ENCODE data around the gene PDZD8.
"Not testable (repeated sequence)": the region's sequence is repeated elsewhere in the genome, so short reads cannot be mapped to it uniquely, and the experiment has no call there.

Gene PDZD8

DNA sequence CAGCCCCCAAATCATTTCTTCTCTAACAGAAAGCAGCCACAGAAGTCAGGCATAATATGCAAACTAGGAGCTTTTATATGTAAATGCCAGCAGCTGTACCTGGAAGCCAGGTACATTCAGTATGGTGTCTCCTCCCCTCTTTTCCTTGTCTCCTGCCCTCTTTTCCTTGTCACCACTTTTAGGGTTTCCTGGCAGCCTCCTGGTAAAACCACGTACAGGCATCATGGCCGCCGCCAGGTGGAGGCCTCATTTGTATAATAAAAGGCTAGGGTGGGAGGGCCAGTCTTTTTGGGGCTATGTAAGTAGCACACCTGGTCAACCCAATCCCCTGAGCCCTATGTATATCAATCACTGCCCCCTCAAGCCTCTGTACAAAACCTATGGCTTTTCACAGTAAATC lies 28.7 kb downstream of the PDZD8 start:
- DNase-seq, result no peak

GRCh38 chr10:117345143-117345542 lies 30.1 kb downstream of the PDZD8 start:
- no peak for DNase-seq

GRCh38 chr10:117342641-117343040 lies 32.6 kb downstream of the PDZD8 start:
- DNase-seq, result no peak

DNA sequence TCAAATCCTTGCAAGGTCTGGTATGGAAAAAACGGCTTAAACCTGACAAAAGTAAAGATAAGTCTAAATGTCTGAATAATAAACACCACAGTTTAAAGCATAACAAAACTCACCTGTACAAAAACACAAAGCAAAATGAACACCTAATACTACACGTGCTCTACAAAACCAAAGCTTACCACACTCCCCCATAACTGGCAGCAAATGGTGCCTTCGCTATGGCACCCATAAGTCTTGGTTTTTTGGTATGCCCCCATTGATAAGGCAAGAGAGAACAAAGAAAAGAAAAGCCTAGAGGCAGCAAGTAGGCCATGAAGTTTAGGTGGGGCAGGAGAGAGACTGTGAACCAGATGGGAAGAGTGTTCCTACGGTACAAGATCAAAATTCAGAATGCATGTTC lies 34.2 kb downstream of the PDZD8 start:
- DNase-seq, result no peak

GRCh38 chr10:117339979-117340378 lies 35.3 kb downstream of the PDZD8 start:
- DNase-seq, result no peak

DNA sequence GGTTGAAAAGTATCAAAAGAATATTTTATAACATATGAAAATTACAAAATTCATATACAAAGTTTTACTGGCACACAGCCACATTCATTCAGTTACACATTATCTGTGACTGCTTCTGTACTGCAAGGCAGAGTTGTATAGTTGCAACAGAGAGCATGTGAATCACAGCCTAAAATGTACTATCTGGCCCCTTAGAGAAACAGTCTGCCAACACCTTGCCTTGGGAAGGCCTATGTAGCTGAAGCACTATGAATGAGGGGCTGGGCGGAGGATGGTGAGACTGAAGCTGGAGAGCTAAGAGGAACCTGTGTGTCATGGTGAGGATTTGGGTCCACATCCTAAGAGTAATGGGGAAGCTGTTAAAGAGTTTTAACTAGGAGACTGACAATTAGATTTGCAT lies 35.7 kb downstream of the PDZD8 start:
- DNase-seq, result no peak

GRCh38 chr10:117334926-117335325 lies 40.3 kb downstream of the PDZD8 start:
- no peak for DNase-seq

- no peak for DNase-seq
Measured at GRCh38 chr10:117334066-117334465, 41.2 kb downstream of the PDZD8 start.

GRCh38 chr10:117327262-117327661 lies 48.0 kb downstream of the PDZD8 start:
- DNase-seq, result no peak

GRCh38 chr10:117324367-117324766 lies 50.9 kb downstream of the PDZD8 start:
- DNase-seq, result no peak

GRCh38 chr10:117322260-117322659 lies 53.0 kb downstream of the PDZD8 start:
- no peak for DNase-seq

- DNase-seq, result no peak
Measured at GRCh38 chr10:117320050-117320665, 55.1 kb downstream of the PDZD8 start.

- no peak for DNase-seq
Measured at GRCh38 chr10:117318909-117319308, 56.3 kb downstream of the PDZD8 start.

DNA sequence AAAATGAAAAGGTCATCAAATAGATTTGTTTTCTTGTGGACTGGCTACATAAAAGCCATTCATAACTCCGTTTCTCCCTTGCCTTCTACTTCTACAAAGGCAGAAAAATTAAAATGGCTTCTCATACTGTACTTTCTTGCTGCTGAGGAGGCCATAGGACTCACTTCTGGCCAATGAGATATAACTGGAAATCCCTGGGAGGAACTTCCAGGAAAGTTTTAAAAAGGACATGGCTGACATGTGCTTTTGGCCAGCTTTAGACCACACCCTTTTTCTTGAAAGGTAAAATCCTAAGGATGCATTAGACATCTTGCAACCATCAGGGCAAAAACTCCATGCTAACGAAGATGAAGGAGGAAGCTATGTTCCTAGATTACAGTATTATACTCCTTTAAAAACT lies 58.5 kb downstream of the PDZD8 start:
- DNase-seq, result no peak

DNA sequence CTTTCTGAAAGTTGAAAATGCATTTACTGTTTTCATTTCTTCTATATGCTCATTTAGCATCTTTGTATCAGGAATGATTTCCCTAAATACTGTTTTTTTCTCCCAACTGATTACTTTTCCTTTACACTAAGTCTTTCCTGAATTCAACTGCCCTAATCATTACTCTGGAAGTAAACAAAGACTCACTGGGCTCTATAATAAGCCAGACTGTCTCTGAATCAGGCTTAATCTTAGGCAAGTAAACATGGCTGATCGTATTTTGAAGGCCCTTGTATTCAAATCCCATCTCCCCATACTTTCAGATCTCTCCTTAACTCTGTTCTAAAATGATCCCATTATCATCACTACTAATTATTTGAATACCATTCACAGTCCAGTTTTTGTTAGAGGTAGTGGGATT lies 61.6 kb downstream of the PDZD8 start:
- no peak for DNase-seq

DNA sequence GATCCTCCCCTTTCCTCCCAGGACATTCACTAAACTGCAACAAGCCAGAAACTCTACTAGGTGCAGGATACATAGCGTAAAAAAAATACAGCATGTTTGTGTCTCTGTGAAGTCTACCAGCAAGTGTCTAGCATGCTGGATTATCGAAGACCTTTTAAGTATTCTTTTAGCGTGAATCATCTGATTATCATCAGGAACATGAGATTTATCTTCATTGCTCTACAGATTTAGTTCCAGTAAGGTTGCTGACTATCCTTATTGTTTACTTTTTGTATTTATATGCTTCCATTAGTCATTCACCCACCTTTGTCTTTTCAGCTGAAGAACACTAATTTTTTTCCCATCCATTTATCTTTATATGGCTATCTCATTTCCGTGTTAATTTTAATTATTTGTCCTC lies 62.8 kb downstream of the PDZD8 start:
- no peak for DNase-seq

DNA sequence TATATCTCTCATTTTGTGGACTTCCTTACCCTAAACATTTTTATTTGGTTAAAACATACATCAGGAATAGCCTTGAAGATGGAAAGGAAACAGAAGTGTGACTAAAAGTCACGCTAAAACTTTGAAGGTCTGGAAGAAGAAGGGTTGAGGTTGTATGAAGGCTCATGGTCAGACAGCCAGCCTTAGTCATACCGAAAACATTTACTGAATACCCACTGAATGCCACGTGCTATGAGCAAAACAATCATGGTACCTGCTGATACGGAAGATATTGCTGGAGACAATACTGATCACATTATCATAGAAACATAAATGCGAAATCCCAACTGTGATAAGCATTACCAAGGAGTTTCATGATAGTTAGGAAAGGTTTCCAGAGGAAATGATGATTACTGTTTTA lies 64.0 kb downstream of the PDZD8 start:
- DNase-seq, result no peak

DNA sequence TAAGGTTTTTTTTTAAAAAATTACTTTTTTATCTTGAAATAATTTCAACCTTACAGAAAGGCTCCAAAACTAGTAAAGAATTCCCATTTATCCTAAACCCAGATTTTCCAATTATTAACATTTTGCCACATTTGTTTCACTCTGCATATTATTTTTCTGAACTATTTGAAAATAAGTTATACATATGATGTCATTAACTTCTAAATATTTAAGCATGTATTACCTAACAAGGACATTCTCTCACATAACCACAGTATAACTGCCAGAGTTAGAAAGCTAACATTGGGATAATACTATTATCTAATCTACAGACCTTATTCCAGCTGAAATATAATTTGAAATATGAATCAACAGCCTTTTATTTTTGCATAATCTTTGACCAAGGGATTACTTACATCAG lies 68.6 kb downstream of the PDZD8 start:
- DNase-seq, result no peak

- DNase-seq, result not testable (repeated sequence)
Measured at GRCh38 chr10:117303451-117303850, 71.8 kb downstream of the PDZD8 start.

DNA sequence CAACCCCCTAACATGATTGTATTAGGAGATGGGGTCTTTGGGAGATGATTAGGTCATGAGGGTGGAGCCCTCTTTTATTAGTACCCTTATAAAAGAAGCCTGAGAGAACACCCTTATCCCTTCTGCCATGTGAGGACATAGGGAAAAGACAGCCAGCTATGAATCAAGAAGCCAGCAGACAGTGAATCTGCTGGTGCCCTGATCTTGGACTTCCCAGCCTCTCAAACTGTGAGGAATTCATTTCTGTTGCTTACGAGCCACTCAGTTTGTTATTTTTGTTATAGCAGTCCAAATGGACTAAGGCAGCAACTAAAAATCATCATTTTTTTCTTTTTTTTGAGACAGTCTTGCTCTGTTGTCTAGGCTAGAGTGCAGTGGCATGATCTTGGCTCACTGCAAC lies 74.6 kb downstream of the PDZD8 start:
- DNase-seq, result no peak

DNA sequence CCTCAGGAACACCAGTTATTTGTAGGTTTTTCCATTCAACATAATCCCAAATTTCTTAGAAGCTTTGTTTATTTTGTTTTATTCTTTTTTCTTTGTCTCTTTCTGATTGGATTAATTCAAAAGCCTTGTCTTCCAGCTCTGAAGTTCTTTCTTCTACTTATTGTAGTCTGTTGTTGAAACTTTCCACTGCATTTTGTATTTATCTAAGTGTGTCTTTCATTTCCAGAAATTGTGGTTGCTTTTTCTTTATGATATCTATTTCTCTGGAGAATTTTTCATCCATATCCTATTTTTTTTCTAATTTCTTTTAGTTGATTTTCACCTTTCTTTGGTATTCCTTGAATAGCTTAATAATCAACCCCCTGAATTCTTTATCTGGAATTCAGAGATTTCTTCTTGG lies 75.8 kb downstream of the PDZD8 start:
- DNase-seq, result no peak

- DNase-seq, result no peak
Measured at GRCh38 chr10:117298219-117298618, 77.0 kb downstream of the PDZD8 start.

DNA sequence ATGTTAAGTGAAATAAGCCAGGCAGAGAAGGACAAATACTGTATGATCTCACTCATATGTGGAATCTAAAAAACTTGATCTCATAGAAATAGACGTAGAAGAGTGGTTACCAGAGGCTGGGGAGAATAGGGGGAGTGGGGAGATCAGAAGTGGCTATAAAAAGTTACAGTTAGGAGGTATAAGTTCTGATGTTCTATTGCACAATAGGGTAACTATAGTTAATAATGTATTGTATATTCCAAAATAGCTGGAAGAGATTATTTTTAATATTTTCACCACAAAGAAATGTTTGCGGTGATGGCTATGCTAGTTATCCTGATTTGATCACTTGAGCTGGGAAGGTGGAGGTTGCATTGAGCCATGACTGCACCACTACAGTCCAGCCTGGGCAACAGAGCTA lies 80.5 kb downstream of the PDZD8 start:
- no peak for DNase-seq

GRCh38 chr10:117294039-117294645 lies 81.1 kb downstream of the PDZD8 start:
- no peak for DNase-seq

GRCh38 chr10:117290872-117291271 lies 84.4 kb downstream of the PDZD8 start:
- not testable (repeated sequence) for DNase-seq
